ENCODE measurements around the gene CDK19.
A peak's percentile ranks its signal among the peaks of the same experiment; 100 is the strongest.

The CDK19 gene

DNA sequence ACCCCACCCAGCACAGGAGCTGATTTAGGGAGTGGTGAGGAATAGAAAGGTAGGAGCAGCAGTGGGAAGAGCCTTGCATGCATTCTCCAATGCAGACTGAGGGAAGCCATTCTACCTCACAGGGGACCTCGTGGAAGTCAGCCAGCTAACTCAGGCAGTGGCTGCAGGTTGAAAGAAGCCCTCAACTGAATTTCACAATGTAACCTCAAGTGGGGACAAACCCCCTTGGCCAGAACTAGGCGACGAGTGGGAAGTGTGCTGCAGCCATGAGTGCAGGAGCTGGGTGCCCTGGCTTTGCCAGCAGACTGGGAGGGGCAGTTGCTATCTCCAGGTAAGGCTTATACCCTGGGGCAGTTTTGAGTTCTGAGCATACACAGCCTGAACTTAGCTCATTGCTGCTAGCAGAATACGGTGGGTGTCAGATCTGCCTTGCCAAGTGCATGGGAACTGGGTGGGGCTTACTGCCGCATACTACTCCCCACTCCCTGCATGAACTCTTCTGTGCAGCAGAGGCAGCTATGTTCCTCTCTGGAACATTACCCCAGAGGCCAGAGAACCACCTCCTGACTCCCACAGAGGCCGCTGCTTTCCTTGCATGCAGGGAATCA, 126.5 kb downstream of the CDK19 start:
- H3K27ac Mint-ChIP-seq = peak overlapping the region; percentile 72
- H3K27me3 Mint-ChIP-seq = no peaks in the 10 kb centered on the region
- H3K4me1 Mint-ChIP-seq = peaks cover 13% of the 10 kb centered on the region
- H3K9me3 Mint-ChIP-seq = no peaks in the 10 kb centered on the region
- H3K36me3 Mint-ChIP-seq = peaks cover 4% of the 10 kb centered on the region
- CTCF ChIA-PET = interaction anchor here (0.5 to 1.2 kb wide), 2 partner anchors 190 to 369 kb away, joined by 3 to 4 read pairs; no protein-coding TSS in a partner anchor
- H3K4me3 Mint-ChIP-seq = no peak overlapping the region
- no peak for DNase-seq

DNA sequence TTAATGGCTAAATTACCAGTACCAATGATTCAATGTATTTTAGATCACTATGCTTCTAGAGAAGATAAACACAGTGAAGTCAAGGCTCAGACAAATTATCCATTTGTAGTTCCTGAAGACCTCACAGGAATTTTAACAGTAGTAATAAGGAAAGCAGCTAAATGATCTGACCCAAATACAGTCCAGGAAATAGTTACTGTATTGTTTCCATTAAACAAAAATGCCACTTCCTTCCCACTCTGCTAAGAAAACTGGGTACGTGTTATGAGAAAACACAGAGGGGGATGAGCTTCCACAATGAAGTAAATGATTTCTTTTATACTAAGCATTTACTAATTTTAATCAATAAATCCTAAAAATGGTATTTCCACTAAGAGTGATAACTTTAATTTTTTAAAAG, 127.9 kb downstream of the CDK19 start:
- CTCF ChIA-PET = interaction anchor here (1.0 kb wide), 1 partner anchor 192 kb away, joined by 6 read pairs; no protein-coding TSS in a partner anchor
- H3K9me3 Mint-ChIP-seq = no peaks in the 10 kb centered on the region
- H3K4me1 Mint-ChIP-seq = peaks cover 17% of the 10 kb centered on the region
- H3K27me3 Mint-ChIP-seq = no peaks in the 10 kb centered on the region
- H3K27ac Mint-ChIP-seq = peak overlapping the region; percentile 25
- no peak for DNase-seq
- H3K36me3 Mint-ChIP-seq = peaks cover 2% of the 10 kb centered on the region
- no peak overlapping the region for H3K4me3 Mint-ChIP-seq

DNA sequence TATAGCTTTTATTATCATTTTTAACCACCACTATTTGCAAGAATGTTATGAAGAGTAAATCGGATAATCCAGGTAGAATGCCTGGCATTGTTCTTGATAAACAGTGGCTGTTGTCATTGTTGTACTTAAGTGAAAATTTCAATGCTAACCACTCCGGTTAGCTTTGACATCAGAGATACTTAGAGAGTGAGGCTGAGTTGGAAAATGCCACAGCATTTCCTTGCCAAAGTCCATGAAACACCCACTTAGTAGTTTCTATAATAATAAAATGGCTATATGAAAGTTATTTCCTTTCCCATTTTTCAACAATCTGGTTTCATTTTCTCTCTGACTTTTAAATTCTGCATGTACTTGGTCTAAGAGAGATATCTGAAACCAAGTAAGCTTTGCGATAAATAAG, 132.0 kb downstream of the CDK19 start:
- Mint-ChIP-seq H3K27me3 (no peaks in the 10 kb centered on the region), H3K27ac (no peak overlapping the region), H3K36me3 (no peaks in the 10 kb centered on the region), H3K4me1 (peaks cover 18% of the 10 kb centered on the region), H3K4me3 (no peak overlapping the region), H3K9me3 (no peaks in the 10 kb centered on the region)
- DNase-seq = no peak
- CTCF ChIA-PET = interaction anchor here (0.9 to 3.3 kb wide), 14 partner anchors 12 to 328 kb away, joined by 3 to 40 read pairs (median 6); partner anchors contain the start of genes AMD1 and GTF3C6

DNA sequence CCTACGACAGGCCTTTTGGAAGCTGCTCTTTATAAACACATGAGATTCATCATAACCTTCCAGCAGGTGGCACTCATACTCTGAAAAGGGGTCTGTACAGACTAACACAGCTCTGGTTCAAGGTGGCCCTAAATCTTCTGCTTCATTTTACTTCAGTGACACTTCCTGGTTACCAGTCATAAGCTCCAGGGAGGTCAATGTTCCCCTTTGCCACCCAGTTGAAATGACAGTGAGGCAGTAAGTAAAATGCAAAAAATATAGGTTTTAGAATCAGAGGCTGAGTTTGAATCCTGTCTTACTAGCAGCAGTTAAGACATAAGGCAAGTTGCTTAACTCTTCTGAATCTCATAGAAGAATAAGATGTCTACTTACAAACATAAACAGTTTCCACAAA, 132.8 kb downstream of the CDK19 start:
- DNase-seq = peak; percentile 75
- Mint-ChIP-seq H3K4me1 (peaks cover 15% of the 10 kb centered on the region), H3K4me3 (no peak overlapping the region), H3K27ac (no peak overlapping the region), H3K36me3 (no peaks in the 10 kb centered on the region), H3K9me3 (no peaks in the 10 kb centered on the region), H3K27me3 (no peaks in the 10 kb centered on the region)
- CTCF ChIA-PET = interaction anchor here (0.6 to 3.3 kb wide), 28 partner anchors 11 to 329 kb away, joined by 3 to 40 read pairs (median 5); partner anchors contain the start of genes AMD1, CDK19 and GTF3C6

DNA sequence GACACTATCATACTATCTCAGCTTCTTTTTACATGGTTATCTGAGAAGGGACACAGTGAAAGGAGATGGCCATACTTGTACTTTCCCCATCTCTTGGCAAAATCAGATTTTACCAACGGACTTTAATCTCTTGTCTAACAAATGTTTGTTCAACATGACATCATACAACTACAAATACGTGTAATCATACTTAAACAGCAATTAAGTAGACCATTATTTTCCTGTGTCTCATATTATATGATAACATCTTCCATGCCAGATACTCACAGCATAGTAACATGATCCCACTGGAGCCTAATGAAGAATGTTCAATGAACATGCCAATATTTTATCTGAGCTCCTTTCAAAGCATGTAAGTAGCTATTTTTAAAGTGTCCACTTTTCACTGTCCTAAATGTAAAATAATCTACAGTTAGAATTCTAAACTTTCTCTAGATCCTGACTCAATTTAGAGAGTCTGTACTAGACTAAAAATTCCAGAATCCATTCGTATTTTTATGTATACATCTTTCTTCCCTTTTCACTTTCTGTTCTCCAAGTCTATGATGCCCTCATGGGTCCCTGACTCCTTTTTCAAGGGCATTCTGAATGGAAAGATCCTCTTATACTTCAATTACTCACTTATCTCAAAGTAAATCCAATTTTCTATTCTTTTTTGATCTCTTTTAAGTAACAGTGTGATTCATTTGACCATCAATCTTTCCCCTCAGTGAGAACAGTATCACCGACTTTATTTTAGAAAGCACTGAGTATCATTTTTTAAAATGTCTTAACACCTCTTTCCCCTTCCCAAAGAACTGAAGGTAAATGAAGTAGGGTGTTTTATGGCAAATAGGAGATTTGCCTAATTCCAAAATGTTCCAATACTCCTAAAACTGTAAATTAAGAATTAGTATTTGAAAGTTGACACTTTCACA, 133.5 kb downstream of the CDK19 start:
- Mint-ChIP-seq H3K9me3 (no peaks in the 10 kb centered on the region), H3K4me3 (no peak overlapping the region), H3K4me1 (peaks cover 9% of the 10 kb centered on the region), H3K36me3 (no peaks in the 10 kb centered on the region), H3K27ac (no peak overlapping the region), H3K27me3 (no peaks in the 10 kb centered on the region)
- DNase-seq = no peak
- CTCF ChIA-PET = interaction anchor here (0.7 to 3.3 kb wide), 27 partner anchors 10 to 328 kb away, joined by 3 to 40 read pairs (median 5); partner anchors contain the start of genes AMD1, CDK19, GTF3C6 and RPF2

DNA sequence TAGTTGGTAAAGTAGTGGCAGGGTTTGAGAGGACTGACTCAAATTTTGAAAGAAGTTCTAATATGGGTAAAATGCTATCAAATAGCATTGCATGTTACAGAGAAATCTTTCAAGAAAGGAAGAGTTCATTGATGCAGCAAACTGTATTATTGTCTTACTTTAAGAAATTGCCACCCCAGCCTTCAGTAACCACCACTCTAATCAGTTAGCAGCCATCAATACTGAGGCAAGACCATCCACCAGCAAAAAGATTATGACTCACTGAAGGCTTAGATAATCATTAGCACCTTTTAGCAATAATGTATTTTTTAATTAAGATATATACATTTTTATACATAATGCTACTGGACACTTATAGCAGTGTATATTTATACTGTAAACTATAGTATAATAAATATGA, 138.9 kb downstream of the CDK19 start:
- H3K4me1 Mint-ChIP-seq = no peaks in the 10 kb centered on the region
- H3K27ac Mint-ChIP-seq = no peak overlapping the region
- peaks cover 5% of the 10 kb centered on the region for H3K36me3 Mint-ChIP-seq
- no peak overlapping the region for H3K4me3 Mint-ChIP-seq
- CTCF ChIA-PET = no interaction called here
- H3K9me3 Mint-ChIP-seq = no peaks in the 10 kb centered on the region
- H3K27me3 Mint-ChIP-seq = no peaks in the 10 kb centered on the region
- no peak for DNase-seq

DNA sequence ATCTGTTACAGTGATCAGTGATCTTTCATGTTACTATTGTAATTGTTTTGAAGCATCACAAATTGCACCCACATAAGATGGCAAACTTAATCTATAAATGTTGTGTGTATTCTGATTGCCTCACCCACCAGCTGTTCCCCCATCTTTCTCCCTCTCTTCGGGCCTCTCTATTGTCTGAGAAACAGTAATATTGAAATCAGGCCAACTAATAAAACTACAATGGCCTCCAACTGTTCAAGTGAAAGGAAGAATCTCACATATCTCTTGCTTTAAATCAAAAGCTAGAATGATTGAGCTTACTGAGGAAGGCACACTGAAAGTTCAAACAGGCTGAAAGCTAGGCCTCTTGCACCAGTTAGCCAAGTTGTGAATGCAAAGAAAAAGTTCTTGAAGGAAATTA, 141.2 kb downstream of the CDK19 start:
- CTCF ChIA-PET = interaction anchor here (0.6 kb wide), 1 partner anchor 205 kb away, joined by 3 read pairs; no protein-coding TSS in a partner anchor
- no peak overlapping the region for H3K27ac Mint-ChIP-seq
- H3K4me1 Mint-ChIP-seq = no peaks in the 10 kb centered on the region
- no peaks in the 10 kb centered on the region for H3K27me3 Mint-ChIP-seq
- no peaks in the 10 kb centered on the region for H3K9me3 Mint-ChIP-seq
- H3K36me3 Mint-ChIP-seq = peaks cover 7% of the 10 kb centered on the region
- DNase-seq = no peak
- H3K4me3 Mint-ChIP-seq = no peak overlapping the region

DNA sequence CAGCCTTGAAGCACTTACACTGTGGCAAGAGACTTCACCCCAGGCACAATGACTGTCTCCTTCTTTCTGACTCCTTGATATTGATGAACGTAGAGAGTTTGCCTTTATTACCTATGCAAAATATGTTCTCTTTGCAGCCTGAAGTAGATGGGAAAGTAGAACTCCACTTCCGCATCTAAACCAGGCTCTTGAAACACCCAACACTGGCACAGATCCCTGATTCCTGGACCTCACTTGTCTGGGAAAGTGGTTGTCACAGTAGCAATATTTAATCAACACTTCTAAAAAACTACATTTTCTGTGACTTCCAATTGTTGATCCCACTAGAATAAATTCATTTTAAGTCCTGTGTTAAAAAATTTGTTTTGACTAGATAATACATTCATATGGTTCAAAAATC, 143.1 kb downstream of the CDK19 start:
- no peak for DNase-seq
- Mint-ChIP-seq H3K27me3 (no peaks in the 10 kb centered on the region), H3K4me3 (no peak overlapping the region), H3K4me1 (no peaks in the 10 kb centered on the region), H3K27ac (no peak overlapping the region), H3K36me3 (peaks cover 7% of the 10 kb centered on the region), H3K9me3 (no peaks in the 10 kb centered on the region)
- CTCF ChIA-PET = no interaction called here

DNA sequence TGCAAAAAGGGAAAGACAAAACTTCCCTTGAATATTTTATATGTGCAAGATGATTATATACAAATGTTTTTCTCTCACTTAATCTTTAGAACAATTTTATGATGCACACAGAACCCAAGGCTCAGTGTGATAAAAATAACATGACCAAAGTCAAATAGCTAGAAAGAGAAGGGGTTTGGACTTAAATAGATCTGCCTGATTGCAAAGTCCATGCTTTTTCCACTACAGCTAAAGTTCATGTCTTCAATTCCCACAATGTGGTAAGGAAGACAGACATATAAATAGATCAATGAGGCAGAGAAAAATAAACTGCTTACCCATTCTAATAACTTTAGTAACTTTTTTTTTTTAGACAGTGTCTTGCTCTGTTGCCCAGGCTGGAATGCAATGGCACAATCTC, 143.8 kb downstream of the CDK19 start:
- no peak for DNase-seq
- Mint-ChIP-seq H3K4me1 (no peaks in the 10 kb centered on the region), H3K4me3 (no peak overlapping the region), H3K36me3 (peaks cover 7% of the 10 kb centered on the region), H3K27me3 (no peaks in the 10 kb centered on the region), H3K27ac (no peak overlapping the region), H3K9me3 (no peaks in the 10 kb centered on the region)
- CTCF ChIA-PET = interaction anchor here (0.6 to 1.2 kb wide), 3 partner anchors 11 to 338 kb away, joined by 3 to 4 read pairs (median 4); no protein-coding TSS in a partner anchor

DNA sequence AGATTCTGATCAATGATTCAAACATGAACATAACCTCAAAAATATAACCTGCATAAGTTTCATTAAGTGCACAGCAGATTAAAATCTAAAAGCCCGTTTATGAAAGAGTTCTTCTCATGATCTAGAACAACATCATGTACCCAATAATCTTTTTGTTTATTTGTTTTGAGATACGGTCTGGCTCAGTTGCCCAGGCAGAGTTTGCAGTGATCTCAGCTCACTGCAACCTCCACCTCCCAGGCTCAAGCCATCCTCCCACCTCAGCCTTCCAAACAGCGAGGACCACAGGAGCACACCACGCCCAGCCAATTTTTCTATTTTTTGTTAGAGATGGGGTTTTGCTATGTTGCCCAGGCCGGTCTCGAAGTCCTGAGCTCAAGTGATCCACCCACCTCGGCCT, 149.7 kb downstream of the CDK19 start:
- Mint-ChIP-seq H3K9me3 (no peaks in the 10 kb centered on the region), H3K27ac (no peak overlapping the region), H3K27me3 (no peaks in the 10 kb centered on the region), H3K36me3 (peaks cover 15% of the 10 kb centered on the region), H3K4me3 (no peak overlapping the region), H3K4me1 (no peaks in the 10 kb centered on the region)
- CTCF ChIA-PET = no interaction called here
- DNase-seq = no peak

DNA sequence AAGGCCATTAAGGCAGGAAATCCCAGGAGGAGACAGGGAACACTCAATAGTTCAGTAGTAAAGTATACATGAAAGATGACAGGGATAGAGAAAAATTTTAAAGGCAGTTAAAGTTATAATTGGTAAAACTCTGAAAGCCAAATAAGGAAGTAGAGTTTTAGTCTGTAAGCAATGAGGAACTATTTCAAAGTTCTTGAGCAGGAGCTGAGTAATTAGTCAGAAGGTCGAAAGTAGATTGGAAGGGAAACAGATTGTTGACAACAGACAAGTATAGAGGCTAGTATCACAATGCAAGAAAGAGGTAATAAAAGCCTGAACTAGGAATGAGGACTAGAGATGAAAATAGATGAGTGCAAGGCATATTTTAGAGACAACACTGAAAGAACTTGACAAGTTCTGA, 150.3 kb downstream of the CDK19 start:
- CTCF ChIA-PET = no interaction called here
- no peak overlapping the region for H3K27ac Mint-ChIP-seq
- H3K4me3 Mint-ChIP-seq = no peak overlapping the region
- no peaks in the 10 kb centered on the region for H3K27me3 Mint-ChIP-seq
- H3K36me3 Mint-ChIP-seq = peaks cover 13% of the 10 kb centered on the region
- no peaks in the 10 kb centered on the region for H3K4me1 Mint-ChIP-seq
- H3K9me3 Mint-ChIP-seq = no peaks in the 10 kb centered on the region
- DNase-seq = no peak

DNA sequence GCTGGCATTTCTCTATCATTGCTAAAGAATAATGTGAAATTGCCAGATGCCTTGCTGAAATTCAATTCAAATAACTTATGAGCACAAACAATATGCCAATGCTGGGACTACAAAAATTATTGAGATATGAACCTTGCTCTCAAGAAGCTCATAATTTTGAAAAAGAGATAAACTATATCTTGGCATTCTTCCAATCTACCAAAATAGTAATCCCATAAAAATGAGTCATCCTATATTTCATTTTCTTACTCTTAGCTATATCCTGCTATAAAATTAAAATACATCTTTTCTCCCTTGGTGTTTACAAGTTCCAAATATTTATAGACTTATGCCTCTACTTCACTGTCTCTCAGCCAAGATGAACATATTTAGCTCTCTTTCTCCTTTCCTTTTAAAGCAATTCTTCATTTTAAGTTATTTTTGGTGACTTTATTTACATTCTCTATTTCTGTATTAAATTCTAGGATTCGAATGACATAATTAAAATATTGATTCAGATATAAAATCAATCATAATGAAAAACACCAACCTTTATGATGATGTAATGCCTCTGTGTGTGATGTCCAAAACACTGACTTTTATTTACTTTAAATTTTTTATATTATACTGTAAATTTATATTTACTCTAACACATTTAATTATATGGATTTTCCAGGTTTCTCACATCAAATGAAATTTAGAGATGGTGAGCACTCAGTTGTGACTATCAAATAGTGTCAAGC, 152.6 kb downstream of the CDK19 start:
- Mint-ChIP-seq H3K9me3 (no peaks in the 10 kb centered on the region), H3K4me3 (no peak overlapping the region), H3K36me3 (peaks cover 16% of the 10 kb centered on the region), H3K4me1 (no peaks in the 10 kb centered on the region), H3K27me3 (no peaks in the 10 kb centered on the region), H3K27ac (no peak overlapping the region)
- CTCF ChIA-PET = interaction anchor here (2.0 kb wide), 1 partner anchor 20 kb away, joined by 5 read pairs; no protein-coding TSS in a partner anchor
- no peak for DNase-seq

DNA sequence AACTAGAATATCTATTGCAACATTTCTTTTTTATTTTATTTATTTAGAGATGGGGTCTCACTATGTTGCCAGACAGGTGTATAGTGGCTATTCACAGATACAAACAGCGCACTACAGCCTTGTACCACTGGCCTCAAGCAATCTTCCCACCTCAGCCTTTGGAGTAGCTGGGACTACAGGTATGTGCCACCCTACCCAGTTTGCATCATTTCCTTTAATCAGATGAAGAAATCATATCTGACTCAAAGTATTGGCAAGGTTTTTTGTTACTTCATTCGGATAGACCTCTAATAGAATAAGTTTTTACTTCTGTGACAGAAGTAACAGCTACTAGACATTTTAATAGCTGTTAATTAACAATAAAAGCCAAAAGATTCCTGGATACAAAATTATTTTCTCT, 153.9 kb downstream of the CDK19 start:
- Mint-ChIP-seq H3K27ac (no peak overlapping the region), H3K4me1 (no peaks in the 10 kb centered on the region), H3K9me3 (no peaks in the 10 kb centered on the region), H3K4me3 (no peak overlapping the region), H3K36me3 (peaks cover 16% of the 10 kb centered on the region), H3K27me3 (no peaks in the 10 kb centered on the region)
- no peak for DNase-seq
- CTCF ChIA-PET = interaction anchor here (2.0 kb wide), 1 partner anchor 21 kb away, joined by 5 read pairs; no protein-coding TSS in a partner anchor

DNA sequence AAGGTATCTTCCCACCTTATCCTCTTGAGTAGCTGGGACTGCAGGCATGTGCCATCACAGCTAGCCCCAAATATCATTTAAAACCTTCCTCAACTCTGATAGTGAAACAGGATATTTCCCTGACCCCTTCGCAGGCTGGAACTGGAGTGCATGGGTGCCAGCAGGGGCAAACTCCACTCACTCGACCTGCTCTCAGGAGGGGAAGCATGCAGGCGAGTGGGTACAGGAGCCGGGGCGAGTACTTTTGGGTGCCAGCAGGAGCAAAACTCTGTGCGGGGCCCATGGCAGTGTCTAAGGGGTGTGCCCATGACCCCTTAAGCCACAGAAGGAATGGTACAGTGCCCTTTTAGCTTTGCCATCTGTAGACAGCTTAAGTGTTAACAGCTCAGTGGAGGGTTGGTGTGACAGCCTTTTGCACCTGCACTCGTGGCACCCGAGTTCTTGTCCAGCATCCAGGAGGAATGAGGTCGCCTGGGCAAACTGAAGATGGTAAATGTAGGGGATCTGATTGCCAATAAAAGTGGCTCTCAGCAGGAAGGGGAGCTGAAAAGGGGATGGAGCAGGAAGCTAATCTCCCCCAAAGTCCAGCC, 155.1 kb downstream of the CDK19 start:
- H3K27me3 Mint-ChIP-seq = no peaks in the 10 kb centered on the region
- CTCF ChIA-PET = no interaction called here
- H3K4me3 Mint-ChIP-seq = no peak overlapping the region
- no peaks in the 10 kb centered on the region for H3K9me3 Mint-ChIP-seq
- no peak for DNase-seq
- H3K36me3 Mint-ChIP-seq = peaks cover 18% of the 10 kb centered on the region
- H3K27ac Mint-ChIP-seq = no peak overlapping the region
- H3K4me1 Mint-ChIP-seq = no peaks in the 10 kb centered on the region

Data from activated naive CD4-positive, alpha-beta T cell treated with anti-CD3 and anti-CD28 coated beads, Interleukin-2, amount 10 ng/mL, durations not matched to agents 7 days and 5 days (primary cell).